Ascending aorta (tissue), 2 donors: ENCODE results near the gene PSAPL1. TPM values are rescaled to one million over a fixed set of nuclear protein-coding genes. Genes with fewer than 3 reads are reported as not detected.

Experiments used
- DNase-seq, 2 donors: peaks; one replicate each; pipeline ENCODE4 v3.0.0-alpha.2; 2019; ENCODE audit warnings: low spot score in 2 of 2
- H3K27ac ChIP-seq, 2 donors: fragments of 200-600 bp; sonication (generic); one replicate each; pipeline ENCODE4 v1.5.1; 2016 to 2017; ENCODE audit warnings: mild to moderate bottlenecking in 1 of 2
- H3K27me3 ChIP-seq: fragments of 200-600 bp; sonication (generic); one replicate; pipeline ENCODE4 v1.5.1; 2017
- H3K36me3 ChIP-seq, 2 donors: fragments of 200-600 bp; sonication (generic); one replicate each; pipeline ENCODE4 v1.5.1; 2016
- H3K4me1 ChIP-seq, 2 donors: fragments of 200-600 bp; sonication (generic); one replicate each; pipeline ENCODE4 v1.5.1; 2016 to 2017; ENCODE audit warnings: mild to moderate bottlenecking in 1 of 2
- H3K4me3 ChIP-seq, 2 donors: fragments of 200-600 bp; sonication (generic); one replicate each; pipeline ENCODE4 v1.5.1; 2016 to 2017; ENCODE audit warnings: mild to moderate bottlenecking in 1 of 2
- H3K9me3 ChIP-seq, 2 donors: fragments of 200-600 bp; sonication (generic); one replicate each; pipeline ENCODE4 v1.5.1; 2016
- intact Hi-C: fragments of 100-400 bp; cut with DNase I; formaldehyde crosslinking; loops from one replicate; pipeline ENCODE4 v1.15.1; 2023
- total RNA-seq: library from RNA; depleted of rRNA; stranded (reverse); fragments of >200 nt; gene quantifications from one replicate; pipeline ENCODE4 v1.1.0, GENCODE V29; 2016
- TF ChIP-seq, protein P1 (sequence below), 3 experiments: fragments of 200-600 bp in 2 of 3; fragments of 450-650 bp in 1 of 3; sonication (generic) in 2 of 3; IDR thresholded peaks; one replicate each; pipeline ENCODE4 v1.5.1; 2016 to 2019; ENCODE audit warnings: antibody characterized with exemption in 3 of 3, mild to moderate bottlenecking in 1 of 3, moderate library complexity in 1 of 3

PSAPL1 gene
- total RNA-seq, 1 donor from 2014 or later, result not detected

DNA sequence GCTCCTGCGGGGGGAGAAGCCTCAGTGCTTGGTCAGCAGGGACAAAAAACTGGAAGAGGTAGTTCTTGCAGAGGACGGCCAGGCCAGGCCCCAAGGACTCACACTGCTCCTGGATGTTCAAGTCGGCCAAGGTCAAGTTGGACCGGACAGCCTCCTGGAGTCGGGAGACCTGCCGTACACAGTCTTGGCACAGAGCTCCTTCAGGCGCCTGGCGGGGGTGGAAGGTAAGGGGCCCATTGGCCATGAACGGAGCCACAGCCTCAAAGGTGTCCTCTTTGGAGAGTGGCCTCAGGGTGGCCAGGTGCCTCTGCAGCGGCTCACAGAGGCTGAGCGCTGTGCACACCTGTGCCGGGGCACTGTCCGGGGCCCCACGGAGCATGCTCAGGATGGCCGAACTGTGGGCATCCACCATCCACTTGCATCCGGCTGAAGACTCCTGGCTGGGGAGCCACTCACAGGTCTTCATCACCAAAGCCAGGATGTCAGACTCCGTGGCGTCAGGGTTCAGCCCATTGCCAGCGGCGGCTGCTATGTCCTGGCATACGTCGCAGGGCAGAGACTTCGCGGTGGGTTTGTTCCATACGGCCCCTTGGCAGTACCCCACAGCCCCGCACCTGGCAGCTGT, 477 bp downstream of the PSAPL1 start:
- H3K4me1 ChIP-seq, result no peaks in the 10 kb centered on the region
- no peak overlapping the region for H3K27ac ChIP-seq
- no peak for DNase-seq
- no peak overlapping the region for H3K4me3 ChIP-seq
- TF ChIP-seq, protein P1, sequence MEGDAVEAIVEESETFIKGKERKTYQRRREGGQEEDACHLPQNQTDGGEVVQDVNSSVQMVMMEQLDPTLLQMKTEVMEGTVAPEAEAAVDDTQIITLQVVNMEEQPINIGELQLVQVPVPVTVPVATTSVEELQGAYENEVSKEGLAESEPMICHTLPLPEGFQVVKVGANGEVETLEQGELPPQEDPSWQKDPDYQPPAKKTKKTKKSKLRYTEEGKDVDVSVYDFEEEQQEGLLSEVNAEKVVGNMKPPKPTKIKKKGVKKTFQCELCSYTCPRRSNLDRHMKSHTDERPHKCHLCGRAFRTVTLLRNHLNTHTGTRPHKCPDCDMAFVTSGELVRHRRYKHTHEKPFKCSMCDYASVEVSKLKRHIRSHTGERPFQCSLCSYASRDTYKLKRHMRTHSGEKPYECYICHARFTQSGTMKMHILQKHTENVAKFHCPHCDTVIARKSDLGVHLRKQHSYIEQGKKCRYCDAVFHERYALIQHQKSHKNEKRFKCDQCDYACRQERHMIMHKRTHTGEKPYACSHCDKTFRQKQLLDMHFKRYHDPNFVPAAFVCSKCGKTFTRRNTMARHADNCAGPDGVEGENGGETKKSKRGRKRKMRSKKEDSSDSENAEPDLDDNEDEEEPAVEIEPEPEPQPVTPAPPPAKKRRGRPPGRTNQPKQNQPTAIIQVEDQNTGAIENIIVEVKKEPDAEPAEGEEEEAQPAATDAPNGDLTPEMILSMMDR (IDR thresholded peaks at IDR 0.05), result no peak
- no peaks in the 10 kb centered on the region for H3K36me3 ChIP-seq
- intact Hi-C loops, result no loop called here
- peaks cover 0 to 3% of the 10 kb centered on the region in 2 donors for H3K9me3 ChIP-seq
- no peaks in the 10 kb centered on the region for H3K27me3 ChIP-seq

DNA sequence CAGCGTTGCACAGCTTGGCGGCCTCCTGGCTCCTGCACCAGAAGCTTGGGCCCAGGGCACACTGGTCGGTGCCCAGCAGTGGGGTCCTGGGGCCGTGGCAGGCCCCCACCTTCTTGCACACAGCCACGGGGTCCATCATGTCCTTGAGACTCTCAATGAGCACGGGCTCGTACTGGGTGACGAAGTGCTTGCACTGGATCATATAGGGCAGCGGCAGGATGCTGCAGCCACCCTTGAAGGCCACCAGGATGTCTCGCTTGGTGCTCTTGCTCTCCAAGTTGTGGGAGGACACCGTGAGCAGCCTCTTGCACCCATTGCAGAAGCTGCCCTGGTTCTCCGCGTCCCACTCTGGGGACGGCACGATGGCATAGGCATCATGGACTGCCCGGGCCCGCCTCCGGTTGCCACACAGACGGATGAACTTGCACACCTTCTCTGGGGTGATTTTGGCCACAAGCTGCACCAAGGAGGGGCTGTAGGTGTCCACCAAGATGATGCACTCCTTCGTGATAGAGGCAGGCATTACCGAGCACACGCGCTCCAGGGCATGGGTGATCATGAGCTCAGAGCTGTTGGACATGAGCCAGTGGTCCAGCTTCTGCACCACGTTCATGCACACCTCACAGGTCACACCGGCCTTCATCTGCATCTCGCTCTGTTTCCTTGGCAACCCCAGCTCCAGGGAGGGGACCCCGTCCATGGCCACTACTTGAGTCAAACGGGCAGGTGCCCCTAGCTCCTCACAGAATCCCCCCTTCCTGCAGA, 1.2 kb downstream of the PSAPL1 start:
- no peak for DNase-seq
- Histone ChIP-seq H3K27me3 (no peaks in the 10 kb centered on the region), H3K9me3 (no peaks in the 10 kb centered on the region), H3K36me3 (no peaks in the 10 kb centered on the region), H3K4me3 (no peak overlapping the region), H3K27ac (no peak overlapping the region), H3K4me1 (no peaks in the 10 kb centered on the region)
- intact Hi-C loops, result no loop called here
- TF ChIP-seq, protein P1 (IDR thresholded peaks at IDR 0.05), result no peak

DNA sequence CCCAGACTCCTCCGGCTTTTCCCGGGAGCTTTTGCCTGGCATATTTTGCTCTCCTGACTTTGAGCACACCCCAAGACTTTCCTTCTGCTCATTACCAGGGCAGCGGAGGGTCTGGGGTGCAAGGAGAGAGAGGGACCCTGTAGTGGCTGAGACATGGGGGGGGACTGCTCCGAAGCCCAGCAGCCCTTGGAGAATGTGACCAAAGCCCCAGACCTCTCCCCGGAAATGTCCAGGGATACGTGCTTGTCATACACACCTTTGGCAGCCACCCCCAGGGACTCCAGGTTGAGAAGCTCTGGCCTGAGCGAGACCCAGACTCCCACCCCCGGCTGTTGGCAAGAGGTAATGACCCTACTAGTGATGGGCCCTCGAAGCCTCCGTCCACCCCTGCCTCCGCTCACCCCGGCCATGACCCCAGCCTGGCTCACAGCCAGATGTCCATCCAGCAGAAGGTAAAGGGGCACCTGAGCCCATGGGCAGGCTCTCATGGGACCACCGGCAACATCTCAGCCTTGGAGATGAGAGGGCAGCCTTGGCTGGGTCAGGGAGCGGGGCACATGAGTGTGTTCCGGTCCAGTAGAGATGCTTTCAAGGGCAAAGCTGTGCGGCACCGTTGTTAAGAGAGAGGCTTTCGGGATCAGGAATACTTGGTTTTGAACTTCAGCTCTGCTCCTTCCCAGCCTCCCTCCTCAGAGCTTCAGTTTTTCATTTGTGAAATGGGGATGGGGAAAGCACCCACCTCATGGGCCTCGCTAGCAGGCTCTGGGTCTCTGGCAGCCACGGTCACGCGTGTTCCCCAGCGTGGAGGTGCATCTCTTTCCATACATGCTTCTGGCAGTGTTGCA, 2.0 kb downstream of the PSAPL1 start:
- TF ChIP-seq, protein P1 (IDR thresholded peaks at IDR 0.05), result no peak
- intact Hi-C loops, result no loop called here
- no peak overlapping the region for H3K27ac ChIP-seq
- DNase-seq, result no peak
- no peaks in the 10 kb centered on the region for H3K36me3 ChIP-seq
- no peaks in the 10 kb centered on the region for H3K9me3 ChIP-seq
- H3K4me1 ChIP-seq, result no peaks in the 10 kb centered on the region
- no peaks in the 10 kb centered on the region for H3K27me3 ChIP-seq
- no peak overlapping the region for H3K4me3 ChIP-seq

DNA sequence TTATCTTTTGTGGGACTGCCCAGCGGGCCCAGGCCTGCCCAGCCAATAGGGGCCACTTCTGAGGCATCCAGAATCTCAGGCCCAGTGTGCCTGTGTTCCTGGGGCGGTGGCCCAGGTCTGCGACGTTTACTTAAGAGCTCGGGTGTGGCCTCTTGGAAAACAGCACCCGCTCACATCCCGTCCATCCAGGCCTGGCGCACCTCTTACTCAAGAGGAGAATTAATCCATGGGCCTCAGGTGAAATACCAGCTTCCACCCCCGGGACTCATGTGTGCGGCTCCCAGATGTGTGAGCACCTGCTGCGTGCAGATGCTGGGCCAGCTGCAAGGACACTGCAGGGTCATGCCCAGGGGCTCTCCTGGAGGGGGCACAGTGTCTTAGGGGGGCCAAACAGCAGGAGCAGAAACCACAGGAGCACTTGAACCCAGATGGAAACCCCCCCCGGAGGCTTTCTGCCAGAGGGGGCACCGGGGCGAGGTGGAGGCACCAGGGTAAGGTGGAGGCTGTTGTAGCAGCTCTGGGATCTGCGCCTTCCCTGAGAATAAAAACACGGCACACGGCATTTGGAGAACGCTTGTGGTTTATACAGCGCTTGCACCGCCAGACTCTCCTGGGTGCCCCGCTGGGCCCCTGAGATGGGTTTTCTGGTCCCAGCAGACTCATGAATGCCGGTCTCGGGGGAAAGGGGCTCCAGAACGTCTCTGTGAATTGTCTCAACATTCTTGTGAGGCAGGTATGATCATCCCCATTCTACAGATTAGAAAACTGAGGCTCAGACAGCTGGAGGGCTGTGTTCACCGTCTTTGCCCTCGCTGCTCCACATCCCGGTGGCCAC, 2.8 kb downstream of the PSAPL1 start:
- Histone ChIP-seq H3K9me3 (no peaks in the 10 kb centered on the region), H3K27me3 (no peaks in the 10 kb centered on the region), H3K4me3 (no peak overlapping the region), H3K27ac (no peak overlapping the region), H3K36me3 (no peaks in the 10 kb centered on the region), H3K4me1 (no peaks in the 10 kb centered on the region)
- intact Hi-C loops, result no loop called here
- DNase-seq, result no peak
- TF ChIP-seq, protein P1 (IDR thresholded peaks at IDR 0.05), result no peak
